HepG2 (cell line): Measurements from ENCODE around the gene CNTNAP1. TPM values are rescaled to one million over a fixed set of nuclear protein-coding genes. Genes with fewer than 3 reads are reported as not detected.

Experiments used
- ATF4 ChIP-seq, 2 experiments: fragments of 450-650 bp in 1 of 2; sonication (generic) in 1 of 2; formaldehyde crosslinking; IDR thresholded peaks; 2 replicates each; pipeline versions ENCODE4 v1.5.0 to v1.8.0; 2020 to 2022; ENCODE audit warnings: mild to moderate bottlenecking in 1 of 2, missing genetic modification reagents in 1 of 2
- CCAR2 ChIP-seq: fragments of 200-400 bp; formaldehyde crosslinking; optimal IDR thresholded peaks from 2 replicates; pipeline ENCODE3; 2018; ENCODE audit warnings: low read depth, mild to moderate bottlenecking, low read length, moderate library complexity
- E2F5 ChIP-seq: sonication (generic); formaldehyde crosslinking; conservative IDR thresholded peaks from 2 replicates; pipeline ENCODE4 v1.4.0; 2020; ENCODE audit warnings: missing genetic modification reagents
- FOXC1 ChIP-seq: sonication (generic); formaldehyde crosslinking; IDR thresholded peaks from 2 replicates; pipeline ENCODE4 v1.8.0; 2022; ENCODE audit warnings: mild to moderate bottlenecking, missing genetic modification reagents, borderline replicate concordance
- HNRNPL ChIP-seq: fragments of 200-400 bp; formaldehyde crosslinking; IDR thresholded peaks from 2 replicates; pipeline ENCODE4 v1.6.1; 2017; ENCODE audit warnings: mild to moderate bottlenecking, low read depth, low read length
- KLF6 ChIP-seq: IDR thresholded peaks from 2 replicates; pipeline ENCODE4 v1.8.0; 2016; ENCODE audit warnings: missing biosample characterization, missing genetic modification reagents
- MXD3 ChIP-seq: IDR thresholded peaks from 2 replicates; pipeline ENCODE4 v1.6.1; 2016; ENCODE audit warnings: mild to moderate bottlenecking, missing biosample characterization, missing genetic modification reagents
- MXD4 ChIP-seq: IDR thresholded peaks from 2 replicates; pipeline ENCODE4 v1.6.1; 2016; ENCODE audit warnings: mild to moderate bottlenecking, missing biosample characterization, missing genetic modification reagents
- RAD51 ChIP-seq: fragments of 450-650 bp; IDR thresholded peaks from 2 replicates; pipeline ENCODE4 v1.6.1; 2016; ENCODE audit warnings: borderline replicate concordance
- TBX3 ChIP-seq: fragments of 450-650 bp; IDR thresholded peaks from 2 replicates; pipeline ENCODE4 v1.6.1; 2017; ENCODE audit warnings: antibody characterized with exemption, mild to moderate bottlenecking, inconsistent platforms, borderline replicate concordance
- TERF1 ChIP-seq: sonication (generic); formaldehyde crosslinking; IDR thresholded peaks from 2 replicates; pipeline ENCODE4 v1.8.0; 2022; ENCODE audit warnings: mild to moderate bottlenecking, missing genetic modification reagents, moderate library complexity
- TP53 ChIP-seq: sonication (generic); formaldehyde crosslinking; conservative IDR thresholded peaks from 2 replicates; pipeline ENCODE4 v1.4.0; 2020; ENCODE audit warnings: missing genetic modification reagents
- TSC22D2 ChIP-seq: sonication (generic); formaldehyde crosslinking; IDR thresholded peaks from 2 replicates; pipeline ENCODE4 v1.5.1; 2020; ENCODE audit warnings: missing genetic modification reagents, mild to moderate bottlenecking, borderline replicate concordance
- ZBTB49 ChIP-seq: sonication (generic); formaldehyde crosslinking; IDR thresholded peaks from 2 replicates; pipeline ENCODE4 v1.4.0; 2020; ENCODE audit warnings: missing genetic modification reagents, borderline replicate concordance
- ZNF143 ChIP-seq: sonication (generic); formaldehyde crosslinking; IDR thresholded peaks from 2 replicates; pipeline ENCODE4 v1.4.0; 2020; ENCODE audit warnings: missing genetic modification reagents
- ZNF180 ChIP-seq: sonication (generic); formaldehyde crosslinking; IDR thresholded peaks from 2 replicates; pipeline ENCODE4 v1.4.0; 2020; ENCODE audit warnings: low read depth, missing genetic modification reagents, borderline replicate concordance
- ZNF432 ChIP-seq: sonication (generic); formaldehyde crosslinking; IDR thresholded peaks from 2 replicates; pipeline ENCODE4 v1.5.0; 2020; ENCODE audit warnings: missing genetic modification reagents, mild to moderate bottlenecking, borderline replicate concordance
- ZNF556 ChIP-seq: sonication (generic); formaldehyde crosslinking; IDR thresholded peaks from 2 replicates; pipeline ENCODE4 v1.4.0; 2020; ENCODE audit warnings: mild to moderate bottlenecking, missing genetic modification reagents, borderline replicate concordance
- ZNF770 ChIP-seq: sonication (generic); formaldehyde crosslinking; IDR thresholded peaks from 2 replicates; pipeline ENCODE4 v1.5.0; 2020; ENCODE audit warnings: mild to moderate bottlenecking, missing genetic modification reagents
- ZNF879 ChIP-seq: sonication (generic); formaldehyde crosslinking; IDR thresholded peaks from 2 replicates; pipeline ENCODE4 v1.8.1; 2023; ENCODE audit warnings: missing genetic modification reagents
- ZSCAN20 ChIP-seq: sonication (generic); formaldehyde crosslinking; IDR thresholded peaks from 2 replicates; pipeline ENCODE4 v1.4.0; 2020; ENCODE audit warnings: missing genetic modification reagents, mild to moderate bottlenecking, borderline replicate concordance
- polyA plus RNA-seq, 8 experiments: library from polyadenylated mRNA; depleted of rRNA in 3 of 8; stranded (reverse) in 7 of 8; unstranded in 1 of 8; fragments of >200 nt; fragmentation: Illumina TruSeq in 4 of 8; extraction: Trizol in 4 of 8; gene quantifications; 2 replicates each; pipeline versions ENCODE4 v1.2.1 to v1.2.3, GENCODE V29; 2011 to 2016; ENCODE audit warnings: low read depth in 4 of 8, missing spikeins in 1 of 8, mixed read lengths in 1 of 8; ENCODE audit not compliant: insufficient read depth in 1 of 8
- total RNA-seq, 5 experiments: library from RNA; depleted of rRNA; stranded (reverse); fragments of >200 nt; fragmentation: Illumina TruSeq; extraction: Trizol; gene quantifications; 2 replicates each; pipeline ENCODE4 v1.2.3, GENCODE V29; 2016; ENCODE audit warnings: low read depth in 1 of 5

Gene CNTNAP1
- total and polyA plus RNA-seq, 2 of the 13 experiments (the other 11 are each of a cell fraction or from before 2014, with no cell fraction given): 4.5 to 7.7 TPM

GRCh38 chr17:42677921-42678781 is 4.2 kb upstream of the CNTNAP1 start (continued):
- no peak for TF ChIP-seq ATF4 (CRISPR knock-in tag; IDR thresholded peaks at IDR 0.05)
- no peak for TF ChIP-seq ZBTB49
- TF ChIP-seq RAD51: no peak
- peak; percentile 37 for TF ChIP-seq TSC22D2 (CRISPR knock-in tag)
- TF ChIP-seq ZSCAN20: no peak
- TF ChIP-seq ZNF556 (CRISPR knock-in tag): 0 out of 2 replicates have a peak, but pooled peaks have one; percentile 4
- no peak for TF ChIP-seq TERF1 (CRISPR knock-in tag)
- peak; percentile 83 for TF ChIP-seq MXD3
- no peak for TF ChIP-seq CCAR2
- no peak for TF ChIP-seq ZNF879 (CRISPR knock-in tag)
- no peak for TF ChIP-seq E2F5 (CRISPR knock-in tag)
- no peak for TF ChIP-seq HNRNPL
- TF ChIP-seq KLF6 (CRISPR knock-in tag): peak; percentile 87; the same call in 1 of the 2 replicates
- no peak for TF ChIP-seq TBX3
- TF ChIP-seq TP53 (CRISPR knock-in tag): no peak
- TF ChIP-seq ZNF432 (CRISPR knock-in tag): no peak
- TF ChIP-seq ZNF143 (CRISPR knock-in tag): peak; percentile 70
- TF ChIP-seq FOXC1: no peak; the same call in 1 of the 2 replicates
- peak; percentile 42; the same call in 1 of the 2 replicates for TF ChIP-seq ZNF770 (CRISPR knock-in tag)
- TF ChIP-seq MXD4 (CRISPR knock-in tag): peak; percentile 27; the same call in 1 of the 2 replicates
- peak; percentile 23; the same call in 1 of the 2 replicates for TF ChIP-seq ZNF180 (CRISPR knock-in tag)
